Thyroid gland (tissue), 4 donors: ENCODE results near the gene NCAPH2. TPM values are rescaled to one million over a fixed set of nuclear protein-coding genes. Genes with fewer than 3 reads are reported as not detected.

Experiments used
- DNase-seq, 2 donors: peaks; one replicate each; pipeline ENCODE4 v3.0.0-alpha.2; 2019
- H3K27ac ChIP-seq, 3 donors: fragments of 200-600 bp; sonication (generic); 1 replicate in 2 of 3; 2 replicates in 1 of 3; pipeline ENCODE4 v1.5.1; 2016 to 2019; ENCODE audit warnings: mild to moderate bottlenecking in 1 of 3, moderate library complexity in 1 of 3
- H3K27me3 ChIP-seq: fragments of 200-600 bp; sonication (generic); one replicate; pipeline ENCODE4 v1.5.1; 2019
- H3K36me3 ChIP-seq, 2 donors: fragments of 200-600 bp; sonication (generic); one replicate each; pipeline ENCODE4 v1.5.1; 2016 to 2019
- H3K4me1 ChIP-seq, 2 donors: fragments of 200-600 bp; sonication (generic); one replicate each; pipeline ENCODE4 v1.5.1; 2017 to 2019
- H3K4me3 ChIP-seq, 3 donors: fragments of 200-600 bp; sonication (generic); replicated peaks in 1 of 3; 1 replicate in 2 of 3; 2 replicates in 1 of 3; pipeline ENCODE4 v1.5.1; 2016; ENCODE audit warnings: mild to moderate bottlenecking in 1 of 3
- H3K9me3 ChIP-seq: fragments of 200-600 bp; sonication (generic); one replicate; pipeline ENCODE4 v1.5.1; 2017
- CTCF ChIP-seq, 6 experiments: fragments of 200-600 bp in 3 of 6; fragments of 450-650 bp in 3 of 6; sonication (generic) in 3 of 6; IDR thresholded peaks; one replicate each; pipeline ENCODE4 v1.5.1; 2016 to 2019; ENCODE audit warnings: antibody characterized with exemption in 6 of 6, mild to moderate bottlenecking in 2 of 6, inconsistent platforms in 1 of 6, moderate library complexity in 1 of 6
- POLR2A ChIP-seq, 2 donors: fragments of 450-650 bp; IDR thresholded peaks; one replicate each; pipeline ENCODE4 v1.6.1; 2017; ENCODE audit warnings: antibody characterized with exemption in 2 of 2, mild to moderate bottlenecking in 2 of 2, moderate library complexity in 1 of 2
- WGBS, 2 donors: methylation state at CpG; one replicate each; pipeline ENCODE4 v1.1.5; 2017; 5-methylcytosine and 5-hydroxymethylcytosine counted together
- intact Hi-C: fragments of 100-400 bp; cut with DNase I; formaldehyde crosslinking; loops from one replicate; pipeline ENCODE4 v1.15.1; 2023
- total RNA-seq, 4 donors: library from RNA; depleted of rRNA; stranded (reverse); fragments of >200 nt; gene quantifications; one replicate each; pipeline ENCODE4 v1.2.3, GENCODE V29; 2016

Gene NCAPH2
- total RNA-seq, 4 donors from 2014 or later: 39.6 to 47.5 (median 43.1) TPM

- Histone ChIP-seq H3K4me1 (peaks cover 33 to 49% of the 10 kb centered on the region in 2 donors), H3K9me3 (no peaks in the 10 kb centered on the region), H3K27ac (peak within 1 kb of the TSS; percentile 81 to 99 (median 85)), H3K36me3 (no peaks in the 10 kb centered on the region), H3K27me3 (no peaks in the 10 kb centered on the region), H3K4me3 (peak within 1 kb of the TSS; percentile 2 to 81 (median 28))
- TF ChIP-seq CTCF (IDR thresholded peaks at IDR 0.05): no peak
- peak; percentile 23 to 71 for TF ChIP-seq POLR2A (IDR thresholded peaks at IDR 0.05)
- peak; percentile 78 to 83 for DNase-seq
- WGBS, 2 donors: 0% methylated on average over 21 of the region's 92 CpGs; no CpG with 5 or more reads in 1 of the 2 donors
- intact Hi-C loops: no loop called here
Observed at GRCh38 chr22:50529897-50530579, 22.0 kb downstream of the NCAPH2 start, which contains the start of gene TYMP. TYMP (minus strand) TSS chr22:50530012; CDS start chr22:50529709, 303 bp downstream.

- WGBS, 2 donors: 3% methylated on average over 5 of the region's 21 CpGs; no CpG with 5 or more reads in 1 of the 2 donors
Observed at GRCh38 chr22:50530580-50530876, 22.5 kb downstream of the NCAPH2 start.

GRCh38 chr22:50530877-50531545 lies 23.0 kb downstream of the NCAPH2 start:
- no peaks in the 10 kb centered on the region for H3K27me3 ChIP-seq
- DNase-seq: peak; percentile 80 to 83

More at GRCh38 chr22:50530580-50530876, 22.5 kb downstream of the NCAPH2 start:
- H3K27ac ChIP-seq: peak overlapping the region; percentile 81 to 99 (median 85)
- no peak for DNase-seq
- H3K4me1 ChIP-seq: peaks cover 32 to 50% of the 10 kb centered on the region in 2 donors
- H3K4me3 ChIP-seq: peak overlapping the region; percentile 1 to 81 (median 2)
- TF ChIP-seq CTCF (IDR thresholded peaks at IDR 0.05) (no peak), POLR2A (IDR thresholded peaks at IDR 0.05) (no peak)
- H3K27me3 ChIP-seq: no peaks in the 10 kb centered on the region
- intact Hi-C loops: no loop called here
- H3K9me3 ChIP-seq: no peaks in the 10 kb centered on the region
- no peaks in the 10 kb centered on the region for H3K36me3 ChIP-seq

GRCh38 chr22:50531546-50531961 lies 23.5 kb downstream of the NCAPH2 start:
- Histone ChIP-seq H3K9me3 (no peaks in the 10 kb centered on the region), H3K4me1 (peaks cover 29 to 45% of the 10 kb centered on the region in 2 donors), H3K4me3 (peak overlapping the region; percentile 33 to 81 (median 46)), H3K27me3 (no peaks in the 10 kb centered on the region), H3K27ac (peak overlapping the region; percentile 81 to 99 (median 85)), H3K36me3 (no peaks in the 10 kb centered on the region)
- 5% methylated on average over 10 of the region's 44 CpGs; no CpG with 5 or more reads in 1 of the 2 donors for WGBS, 2 donors
- DNase-seq: peak; percentile 46 to 50
- intact Hi-C loops: no loop called here
- TF ChIP-seq CTCF (IDR thresholded peaks at IDR 0.05) (no peak), POLR2A (IDR thresholded peaks at IDR 0.05) (no peak)

More at GRCh38 chr22:50530877-50531545, 23.0 kb downstream of the NCAPH2 start:
- WGBS, 2 donors: 5 to 8% methylated on average over 6 to 11 of the region's 53 CpGs
- H3K36me3 ChIP-seq: no peaks in the 10 kb centered on the region
- intact Hi-C loops: no loop called here
- peaks cover 32 to 50% of the 10 kb centered on the region in 2 donors for H3K4me1 ChIP-seq
- peak overlapping the region; percentile 81 to 99 (median 85) for H3K27ac ChIP-seq
- no peaks in the 10 kb centered on the region for H3K9me3 ChIP-seq
- H3K4me3 ChIP-seq: peak overlapping the region; percentile 1 to 81 (median 33)
- TF ChIP-seq POLR2A (IDR thresholded peaks at IDR 0.05) (peak; percentile 54 to 71), CTCF (IDR thresholded peaks at IDR 0.05) (no peak)
